HL-60 (cell line): ENCODE measurements around the gene DOC2B.

Experiments used
- POLR2AphosphoS5 ChIP-seq: IDR thresholded peaks from 2 replicates; pipeline ENCODE4 v1.6.1; 2012; ENCODE audit warnings: low read depth
- SPI1 ChIP-seq: IDR thresholded peaks from 2 replicates; pipeline ENCODE4 v1.6.1; 2012; ENCODE audit warnings: low read depth, mild to moderate bottlenecking, borderline replicate concordance
- TF ChIP-seq, protein P1 (sequence below): IDR thresholded peaks from one replicate; pipeline ENCODE4 v1.5.1; 2011; ENCODE audit warnings: low read length, control low read depth, inconsistent platforms; ENCODE audit not compliant: insufficient read depth
- TF ChIP-seq, protein P2 (sequence below): IDR thresholded peaks from 2 replicates; pipeline ENCODE4 v1.6.1; 2012; ENCODE audit warnings: low read depth; ENCODE audit not compliant: insufficient replicate concordance

GRCh38 chr17:222172-222571 is 40.7 kb upstream of the DOC2B start:
- TF ChIP-seq, protein P1, sequence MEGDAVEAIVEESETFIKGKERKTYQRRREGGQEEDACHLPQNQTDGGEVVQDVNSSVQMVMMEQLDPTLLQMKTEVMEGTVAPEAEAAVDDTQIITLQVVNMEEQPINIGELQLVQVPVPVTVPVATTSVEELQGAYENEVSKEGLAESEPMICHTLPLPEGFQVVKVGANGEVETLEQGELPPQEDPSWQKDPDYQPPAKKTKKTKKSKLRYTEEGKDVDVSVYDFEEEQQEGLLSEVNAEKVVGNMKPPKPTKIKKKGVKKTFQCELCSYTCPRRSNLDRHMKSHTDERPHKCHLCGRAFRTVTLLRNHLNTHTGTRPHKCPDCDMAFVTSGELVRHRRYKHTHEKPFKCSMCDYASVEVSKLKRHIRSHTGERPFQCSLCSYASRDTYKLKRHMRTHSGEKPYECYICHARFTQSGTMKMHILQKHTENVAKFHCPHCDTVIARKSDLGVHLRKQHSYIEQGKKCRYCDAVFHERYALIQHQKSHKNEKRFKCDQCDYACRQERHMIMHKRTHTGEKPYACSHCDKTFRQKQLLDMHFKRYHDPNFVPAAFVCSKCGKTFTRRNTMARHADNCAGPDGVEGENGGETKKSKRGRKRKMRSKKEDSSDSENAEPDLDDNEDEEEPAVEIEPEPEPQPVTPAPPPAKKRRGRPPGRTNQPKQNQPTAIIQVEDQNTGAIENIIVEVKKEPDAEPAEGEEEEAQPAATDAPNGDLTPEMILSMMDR, result no peak
- TF ChIP-seq POLR2AphosphoS5 (no peak), SPI1 (no peak)
- TF ChIP-seq, protein P2, sequence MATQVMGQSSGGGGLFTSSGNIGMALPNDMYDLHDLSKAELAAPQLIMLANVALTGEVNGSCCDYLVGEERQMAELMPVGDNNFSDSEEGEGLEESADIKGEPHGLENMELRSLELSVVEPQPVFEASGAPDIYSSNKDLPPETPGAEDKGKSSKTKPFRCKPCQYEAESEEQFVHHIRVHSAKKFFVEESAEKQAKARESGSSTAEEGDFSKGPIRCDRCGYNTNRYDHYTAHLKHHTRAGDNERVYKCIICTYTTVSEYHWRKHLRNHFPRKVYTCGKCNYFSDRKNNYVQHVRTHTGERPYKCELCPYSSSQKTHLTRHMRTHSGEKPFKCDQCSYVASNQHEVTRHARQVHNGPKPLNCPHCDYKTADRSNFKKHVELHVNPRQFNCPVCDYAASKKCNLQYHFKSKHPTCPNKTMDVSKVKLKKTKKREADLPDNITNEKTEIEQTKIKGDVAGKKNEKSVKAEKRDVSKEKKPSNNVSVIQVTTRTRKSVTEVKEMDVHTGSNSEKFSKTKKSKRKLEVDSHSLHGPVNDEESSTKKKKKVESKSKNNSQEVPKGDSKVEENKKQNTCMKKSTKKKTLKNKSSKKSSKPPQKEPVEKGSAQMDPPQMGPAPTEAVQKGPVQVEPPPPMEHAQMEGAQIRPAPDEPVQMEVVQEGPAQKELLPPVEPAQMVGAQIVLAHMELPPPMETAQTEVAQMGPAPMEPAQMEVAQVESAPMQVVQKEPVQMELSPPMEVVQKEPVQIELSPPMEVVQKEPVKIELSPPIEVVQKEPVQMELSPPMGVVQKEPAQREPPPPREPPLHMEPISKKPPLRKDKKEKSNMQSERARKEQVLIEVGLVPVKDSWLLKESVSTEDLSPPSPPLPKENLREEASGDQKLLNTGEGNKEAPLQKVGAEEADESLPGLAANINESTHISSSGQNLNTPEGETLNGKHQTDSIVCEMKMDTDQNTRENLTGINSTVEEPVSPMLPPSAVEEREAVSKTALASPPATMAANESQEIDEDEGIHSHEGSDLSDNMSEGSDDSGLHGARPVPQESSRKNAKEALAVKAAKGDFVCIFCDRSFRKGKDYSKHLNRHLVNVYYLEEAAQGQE, result no peak
